Activated T-helper 1 cell treated with anti-CD3 and anti-CD28 coated beads, Interleukin-2, amount 50 U/mL, for 16 hours (primary cell): ENCODE data around the gene MICAL2.

Experiments
- DNase-seq, 2 donors: peaks; one replicate each; pipeline ENCODE4 v3.0.0-alpha.2; 2020; ENCODE audit warnings: low read depth in 1 of 2, low spot score in 1 of 2

MICAL2 gene

GRCh38 chr11:12240677-12241076 is 130.3 kb downstream of the MICAL2 start:
- DNase-seq = no peak

- no peak for DNase-seq
Measured at GRCh38 chr11:12241401-12241800, 131.0 kb downstream of the MICAL2 start.

- DNase-seq = no peak
Measured at GRCh38 chr11:12241971-12242672, 131.7 kb downstream of the MICAL2 start.

- DNase-seq = no peak
Measured at GRCh38 chr11:12242966-12243365, 132.6 kb downstream of the MICAL2 start.

DNA sequence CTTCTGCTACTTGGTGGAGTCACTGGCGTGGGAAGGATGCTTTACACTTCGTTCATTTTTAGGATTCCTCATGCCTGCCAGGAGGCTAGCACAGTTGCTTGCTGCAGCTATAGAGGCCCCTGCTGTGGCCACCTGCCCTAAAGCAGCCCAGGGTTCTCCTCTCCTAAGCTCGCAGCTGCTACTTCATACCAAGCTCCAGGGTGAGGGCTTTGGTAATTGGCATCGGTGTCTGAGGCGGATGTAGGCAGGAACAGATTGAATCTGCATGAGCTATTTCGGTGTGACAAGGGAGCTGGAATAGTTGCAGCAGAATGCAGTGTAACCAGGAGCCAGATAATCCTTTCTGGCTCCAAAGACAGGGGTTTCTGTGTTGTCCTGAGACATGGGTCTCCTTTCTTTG is 133.1 kb downstream of the MICAL2 start:
- no peak for DNase-seq

- DNase-seq = no peak
Measured at GRCh38 chr11:12243911-12244550, 133.6 kb downstream of the MICAL2 start.

DNA sequence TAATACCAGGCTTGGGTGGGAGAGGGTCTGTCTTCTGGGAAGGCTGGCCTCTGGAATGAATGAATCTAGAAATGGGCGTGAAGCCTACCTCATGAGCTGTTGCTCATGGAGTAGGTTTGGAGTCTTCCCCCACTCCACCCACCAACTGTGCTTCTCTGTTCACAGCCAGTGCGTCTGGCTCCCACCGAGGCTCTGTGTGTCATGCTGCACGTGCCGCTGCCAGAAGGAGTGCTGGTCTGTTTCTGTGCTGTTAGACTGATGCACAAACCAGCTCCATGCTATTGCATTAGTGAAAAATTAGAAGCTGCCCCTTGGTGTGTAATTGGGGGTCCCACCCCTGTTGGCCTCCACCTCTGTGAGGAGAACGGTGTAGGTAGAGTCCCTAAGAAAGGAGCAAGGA is 134.7 kb downstream of the MICAL2 start:
- DNase-seq = no peak

- DNase-seq = no peak
Measured at GRCh38 chr11:12245549-12246016, 135.2 kb downstream of the MICAL2 start.

GRCh38 chr11:12246147-12246546 is 135.8 kb downstream of the MICAL2 start:
- DNase-seq = no peak

DNA sequence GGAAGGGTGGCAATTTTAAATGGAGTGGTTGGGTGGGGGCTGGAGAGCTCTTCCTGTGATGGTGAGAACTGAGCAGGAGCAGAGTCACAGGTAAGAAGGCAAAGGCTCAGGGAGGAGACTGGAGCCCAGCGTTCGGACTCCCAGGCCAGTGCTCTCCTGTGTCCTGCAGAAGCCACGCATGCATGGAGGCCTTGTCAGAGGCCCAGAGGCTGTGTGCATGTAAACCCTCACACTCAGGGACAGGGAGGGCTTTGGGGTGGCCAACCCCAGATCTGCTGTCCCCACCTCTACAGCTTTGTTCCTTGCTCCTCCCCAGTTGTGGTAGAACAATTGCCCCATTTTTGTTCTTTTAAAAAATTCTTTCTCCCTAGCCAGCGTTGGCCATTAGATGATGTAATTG is 136.6 kb downstream of the MICAL2 start:
- DNase-seq = no peak

GRCh38 chr11:12247543-12248254 is 137.3 kb downstream of the MICAL2 start:
- no peak for DNase-seq

- DNase-seq = no peak
Measured at GRCh38 chr11:12248330-12248729, 137.9 kb downstream of the MICAL2 start.

DNA sequence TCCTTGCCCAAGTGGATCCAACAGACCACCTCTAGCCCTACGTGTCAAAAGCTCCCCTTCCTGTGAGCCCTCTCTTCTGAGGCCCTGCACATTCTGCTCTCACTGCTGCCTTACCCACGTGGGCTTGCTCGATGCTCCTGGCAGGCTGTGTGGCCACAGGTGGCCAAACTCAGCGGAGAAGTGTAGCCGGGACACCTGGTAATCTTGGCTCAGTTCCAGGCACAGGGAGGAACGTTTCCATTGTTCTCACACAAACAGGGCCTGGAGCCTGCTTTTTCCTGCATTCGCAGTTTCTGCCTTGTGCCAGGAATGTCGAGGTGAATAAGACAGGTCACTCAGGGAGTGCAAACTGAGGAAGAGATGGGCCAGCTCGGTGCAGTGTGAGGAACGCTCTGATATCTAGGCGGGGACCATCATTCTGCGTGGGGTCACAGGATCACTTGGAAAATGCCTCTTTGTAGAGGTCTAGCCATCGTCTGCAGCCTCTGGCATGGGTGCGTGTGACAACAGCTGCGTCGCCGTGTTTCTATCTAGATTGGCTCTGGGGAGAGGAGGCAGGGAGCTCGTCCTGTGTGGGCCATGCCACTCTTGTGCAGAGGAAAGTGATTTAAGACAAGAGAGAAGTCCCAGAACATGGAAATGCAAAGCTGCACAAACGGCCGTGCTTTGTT is 139.3 kb downstream of the MICAL2 start:
- no peak for DNase-seq

DNA sequence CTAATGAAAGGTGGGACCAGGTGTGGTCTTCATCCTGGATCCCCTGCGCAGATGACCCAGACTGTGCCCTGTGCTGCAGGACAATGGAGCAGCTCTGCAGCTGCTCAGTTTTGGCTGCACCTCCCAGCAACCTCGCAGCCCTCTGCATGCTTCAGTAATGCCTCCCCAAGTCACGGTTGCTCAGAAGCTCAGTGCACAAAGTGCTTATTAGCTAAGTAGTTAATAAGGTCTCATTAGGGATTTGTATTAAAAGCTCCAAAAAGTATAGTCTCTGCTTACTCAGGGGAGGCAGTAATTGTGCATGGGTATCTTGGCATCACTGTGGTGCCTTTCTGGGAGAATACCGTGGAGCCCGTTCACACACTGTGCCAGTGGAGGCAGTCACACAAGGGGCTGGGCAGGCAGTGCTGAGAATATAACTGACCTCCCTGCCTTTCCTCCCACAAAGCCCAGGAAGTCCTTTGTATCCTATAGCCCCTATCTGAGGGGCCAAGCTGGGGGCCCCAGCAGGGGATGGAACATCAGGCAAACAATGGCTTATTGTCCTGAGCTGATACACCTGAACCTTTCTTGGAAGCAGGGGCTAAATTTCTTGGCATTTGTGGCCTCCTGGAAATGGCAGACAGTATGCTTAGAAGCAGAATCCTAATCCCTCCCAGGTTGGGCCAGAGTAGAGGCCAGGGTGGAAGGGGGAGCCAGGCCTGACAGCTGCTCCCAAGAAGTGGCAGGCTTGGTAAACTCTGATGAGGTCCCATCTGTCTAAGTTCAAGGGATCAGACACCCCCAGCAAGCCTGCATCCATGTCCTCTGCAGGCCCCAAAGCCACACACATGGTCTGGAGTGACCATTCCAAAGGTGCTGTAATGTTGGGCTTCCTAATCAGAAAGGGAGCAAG is 141.5 kb downstream of the MICAL2 start:
- DNase-seq = no peak

DNA sequence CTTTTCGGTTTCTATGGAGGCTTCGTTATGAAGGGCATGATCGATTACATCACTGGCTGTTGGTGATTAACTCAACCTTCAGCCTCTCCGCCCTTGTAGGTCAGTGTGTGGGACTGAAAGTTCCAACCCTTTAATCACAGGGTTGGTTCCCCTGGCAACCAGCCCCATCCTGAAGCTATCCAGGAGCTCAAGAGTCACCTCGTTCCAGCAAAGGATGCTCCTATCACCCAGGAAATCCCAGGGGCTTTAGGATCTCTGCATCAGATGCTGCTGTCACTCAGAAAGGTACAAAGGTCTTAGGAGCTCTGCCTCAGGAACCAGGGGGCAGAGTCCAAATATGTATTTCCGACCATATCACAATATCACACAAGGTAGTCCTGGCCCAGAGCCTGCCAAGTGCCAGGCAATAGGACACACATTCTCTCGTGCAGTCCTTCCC is 143.5 kb downstream of the MICAL2 start:
- no peak for DNase-seq

DNA sequence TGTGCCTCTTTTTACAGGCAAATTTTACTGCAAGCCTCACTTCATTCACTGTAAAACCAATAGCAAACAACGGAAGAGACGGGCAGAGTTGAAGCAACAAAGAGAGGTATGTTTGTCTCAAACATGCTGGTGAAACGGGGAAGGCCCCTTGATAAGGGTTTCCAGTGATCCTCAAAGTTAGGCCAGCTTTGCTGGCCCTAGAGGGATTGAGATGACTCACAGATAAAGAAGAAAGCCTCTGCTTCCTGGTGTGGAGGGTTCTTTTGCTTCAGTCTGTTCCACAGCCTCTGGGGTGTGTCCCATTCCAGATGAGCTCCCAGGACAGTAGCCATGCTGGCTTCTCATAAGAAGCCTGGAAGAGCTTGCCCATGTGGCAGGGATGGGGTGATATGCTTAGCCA is 148.1 kb downstream of the MICAL2 start:
- no peak for DNase-seq

- no peak for DNase-seq
Measured at GRCh38 chr11:12259956-12260355, 149.6 kb downstream of the MICAL2 start.

GRCh38 chr11:12260731-12261521 is 150.5 kb downstream of the MICAL2 start:
- no peak for DNase-seq

GRCh38 chr11:12261551-12261950 is 151.2 kb downstream of the MICAL2 start:
- DNase-seq = no peak
